HEK293T (cell line): ENCODE results near the gene MOCS1.

Source experiments
- ARNT ChIP-seq: fragments of 450-650 bp; IDR thresholded peaks from 2 replicates; pipeline ENCODE4 v1.6.1; 2017; ENCODE audit warnings: mild to moderate bottlenecking
- BHLHE40 ChIP-seq: fragments of 450-650 bp; IDR thresholded peaks from 2 replicates; pipeline ENCODE4 v1.6.1; 2016; ENCODE audit warnings: mild to moderate bottlenecking, moderate library complexity, borderline replicate concordance
- CTBP1 ChIP-seq: fragments of 450-650 bp; IDR thresholded peaks from 2 replicates; pipeline ENCODE4 v1.6.1; 2016; ENCODE audit warnings: borderline replicate concordance
- ELF4 ChIP-seq: fragments of 450-650 bp; IDR thresholded peaks from 2 replicates; pipeline ENCODE4 v1.6.1; 2017; ENCODE audit warnings: antibody characterized with exemption
- FOXA1 ChIP-seq: fragments of 450-650 bp; IDR thresholded peaks from 2 replicates; pipeline ENCODE4 v1.6.1; 2016; ENCODE audit warnings: mild to moderate bottlenecking
- HDGF ChIP-seq: fragments of 450-650 bp; IDR thresholded peaks from 2 replicates; pipeline ENCODE4 v1.6.1; 2017; ENCODE audit warnings: antibody characterized with exemption, borderline replicate concordance
- LEF1 ChIP-seq: fragments of 450-650 bp; IDR thresholded peaks from 2 replicates; pipeline ENCODE4 v1.6.1; 2017; ENCODE audit warnings: mild to moderate bottlenecking, borderline replicate concordance
- SP1 ChIP-seq: fragments of 450-650 bp; IDR thresholded peaks from 2 replicates; pipeline ENCODE4 v1.6.1; 2017
- SUZ12 ChIP-seq: fragments of 450-650 bp; IDR thresholded peaks from 2 replicates; pipeline ENCODE4 v1.6.1; 2016; ENCODE audit warnings: mild to moderate bottlenecking
- TARDBP ChIP-seq: fragments of 450-650 bp; IDR thresholded peaks from 2 replicates; pipeline ENCODE4 v1.6.1; 2016
- ZNF384 ChIP-seq: fragments of 450-650 bp; IDR thresholded peaks from 2 replicates; pipeline ENCODE4 v1.6.1; 2016

DNA sequence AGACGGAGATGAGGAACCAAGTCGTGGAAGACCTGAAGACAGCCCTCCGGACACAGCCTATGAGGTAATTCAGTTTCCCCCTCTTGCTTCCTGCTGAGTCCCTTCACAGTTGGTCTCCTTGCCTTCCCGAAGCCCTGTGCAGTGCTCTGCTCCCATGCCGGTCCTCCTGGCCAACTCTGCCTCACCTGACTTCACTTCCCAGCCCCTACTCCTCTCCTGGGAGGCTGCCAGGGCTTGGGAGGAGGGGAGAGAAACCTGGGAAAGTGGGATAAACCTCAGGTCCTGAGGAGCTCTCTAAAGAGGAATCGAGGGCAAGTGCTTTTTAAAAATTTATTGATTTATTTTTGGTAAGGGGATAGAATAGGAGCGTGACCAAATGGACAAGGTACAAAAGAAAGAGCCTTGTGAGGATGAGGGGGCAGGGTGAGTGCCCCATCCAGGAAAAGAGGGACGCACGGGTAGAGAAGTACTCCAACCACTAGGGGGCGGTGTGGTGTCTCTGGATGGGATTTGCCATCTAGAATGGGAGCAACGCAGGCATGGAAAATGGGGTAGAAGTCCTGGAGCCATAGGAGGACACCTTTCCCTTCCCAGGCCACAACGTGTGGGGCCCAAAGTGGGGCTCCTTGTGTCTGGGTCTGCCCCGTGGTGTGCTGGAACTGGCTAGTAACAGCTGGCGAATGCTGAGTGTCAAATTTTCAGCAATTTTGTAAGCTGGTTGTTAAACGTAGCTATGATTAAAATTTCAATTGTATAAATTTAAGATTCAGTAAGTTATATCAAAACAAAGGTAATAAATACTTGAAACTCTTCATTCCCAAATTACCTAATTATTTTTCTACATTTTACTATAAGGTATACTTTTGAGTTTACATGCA is 69.0 kb downstream of the MOCS1 start:
- TF ChIP-seq SP1 (no peak), TARDBP (no peak), HDGF (no peak), ELF4 (no peak), ARNT (no peak), LEF1 (no peak), FOXA1 (no peak), BHLHE40 (no peak), CTBP1 (no peak), ZNF384 (no peak), SUZ12 (no peak)
